Thyroid gland (tissue), 4 donors: Measurements from ENCODE around the gene RSRC1.
"Not testable (repeated sequence)": the region's sequence is repeated elsewhere in the genome, so short reads cannot be mapped to it uniquely, and the experiment has no call there.

Experiments
- CTCF ChIP-seq, 6 experiments: fragments of 200-600 bp in 3 of 6; fragments of 450-650 bp in 3 of 6; sonication (generic) in 3 of 6; IDR thresholded peaks; one replicate each; pipeline ENCODE4 v1.5.1; 2016 to 2019; ENCODE audit warnings: antibody characterized with exemption in 6 of 6, mild to moderate bottlenecking in 2 of 6, inconsistent platforms in 1 of 6, moderate library complexity in 1 of 6
- POLR2A ChIP-seq, 2 donors: fragments of 450-650 bp; IDR thresholded peaks; one replicate each; pipeline ENCODE4 v1.6.1; 2017; ENCODE audit warnings: antibody characterized with exemption in 2 of 2, mild to moderate bottlenecking in 2 of 2, moderate library complexity in 1 of 2

- not testable (repeated sequence) for TF ChIP-seq CTCF, POLR2A (IDR thresholded peaks at IDR 0.05)
Measured at GRCh38 chr3:158113595-158113994, 3.7 kb downstream of the RSRC1 start.
